ENCODE measurements around the gene COL27A1.
"Not testable (repeated sequence)": the region's sequence is repeated elsewhere in the genome, so short reads cannot be mapped to it uniquely, and the experiment has no call there.

The COL27A1 gene

GRCh38 chr9:114185570-114186490, 30.5 kb downstream of the COL27A1 start:
- no peak for DNase-seq

DNA sequence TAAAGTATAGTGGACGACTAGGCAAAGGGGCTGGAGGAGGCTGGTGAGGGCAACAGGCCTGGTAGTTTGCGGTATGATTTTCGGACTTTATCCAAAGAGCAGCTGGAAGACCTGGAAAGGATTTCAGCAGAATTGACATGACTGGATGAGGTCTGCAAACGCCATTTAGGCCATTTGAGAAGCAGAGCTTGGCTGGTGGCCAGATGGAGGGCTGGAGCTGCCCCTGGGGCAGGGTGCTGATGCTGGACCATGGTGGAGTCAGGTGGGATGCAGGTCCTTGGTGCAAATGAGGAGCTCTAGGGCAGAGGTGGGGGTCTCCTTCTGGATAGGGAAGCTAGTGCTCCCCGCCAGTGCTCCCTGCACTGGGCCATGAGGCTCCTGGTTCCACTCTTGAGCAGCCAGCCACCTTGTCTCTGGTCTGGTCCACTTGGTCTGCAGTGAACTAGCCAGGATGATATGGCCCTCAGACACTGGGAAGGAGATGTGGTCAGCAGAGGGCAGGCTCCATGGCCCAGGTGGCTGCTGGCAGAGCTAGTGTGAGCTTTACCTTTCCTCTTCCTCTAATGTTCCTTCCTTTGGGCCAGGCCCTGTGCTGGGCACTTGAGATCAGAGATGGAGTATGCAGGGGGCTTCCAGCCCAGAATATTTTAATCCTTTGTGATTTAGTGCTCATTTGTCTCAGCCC, 31.4 kb downstream of the COL27A1 start:
- DNase-seq = no peak

GRCh38 chr9:114187827-114188226, 32.5 kb downstream of the COL27A1 start:
- DNase-seq = no peak

- no peak for DNase-seq
These were observed 34.7 kb downstream of the COL27A1 start for GRCh38 chr9:114189823-114190562.

DNA sequence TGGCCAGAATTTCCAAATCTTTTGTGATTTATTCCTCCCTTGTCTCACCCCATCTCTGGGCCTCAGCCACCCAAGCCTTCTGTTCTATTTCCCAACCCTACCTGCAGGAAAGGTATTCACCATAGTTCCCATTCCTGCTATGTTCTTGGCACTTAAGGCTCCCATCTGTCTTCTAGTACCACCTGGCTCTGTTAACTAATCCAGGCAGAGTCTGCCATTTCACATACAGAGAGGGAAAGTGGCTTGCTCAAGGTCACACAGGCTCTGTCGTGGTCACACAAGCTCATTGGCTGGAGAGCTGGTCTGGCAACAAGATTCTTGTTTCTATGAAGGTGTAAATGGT, 35.2 kb downstream of the COL27A1 start:
- no peak for DNase-seq

DNA sequence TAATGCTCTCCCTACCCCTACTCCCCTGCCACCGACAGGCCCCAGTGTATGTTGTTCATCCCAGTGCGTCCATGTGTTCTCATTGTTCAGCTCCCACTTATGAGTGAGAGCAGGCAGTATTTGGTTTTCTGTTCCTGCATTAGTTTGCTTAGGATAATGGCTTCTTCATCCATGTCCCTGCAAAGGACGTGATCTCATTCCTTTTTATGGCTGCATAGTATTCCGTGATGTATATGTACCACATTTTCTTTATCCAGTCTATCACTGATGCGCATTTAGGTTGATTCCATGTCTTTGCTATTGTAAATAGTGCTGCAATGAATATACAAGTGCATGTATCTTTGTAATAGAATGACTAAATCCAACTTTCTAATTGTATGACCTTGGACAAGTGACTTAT, 36.1 kb downstream of the COL27A1 start:
- not testable (repeated sequence) for DNase-seq

GRCh38 chr9:114192539-114192938, 37.2 kb downstream of the COL27A1 start:
- no peak for DNase-seq

GRCh38 chr9:114193090-114193489, 37.8 kb downstream of the COL27A1 start:
- no peak for DNase-seq

DNA sequence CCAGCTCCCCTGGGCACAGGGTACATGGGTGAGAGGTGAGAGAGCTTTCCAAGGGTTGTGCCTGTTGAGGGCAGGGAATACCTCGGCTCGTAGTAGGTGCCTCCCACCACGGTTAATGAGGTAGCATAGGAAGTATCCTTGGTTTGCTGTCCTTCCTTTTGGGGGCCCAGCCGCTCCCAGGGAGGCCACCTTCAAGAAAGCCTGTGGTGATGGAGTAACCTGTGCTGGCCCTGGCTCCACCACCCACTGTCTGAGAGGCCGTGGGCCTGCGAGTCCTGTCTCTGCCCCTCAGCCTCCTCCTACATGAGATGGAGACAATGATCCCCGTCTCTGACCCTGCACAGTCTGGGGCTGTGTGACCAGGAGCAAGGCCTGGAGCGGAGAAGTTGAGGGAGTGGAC, 40.8 kb downstream of the COL27A1 start:
- DNase-seq = no peak

DNA sequence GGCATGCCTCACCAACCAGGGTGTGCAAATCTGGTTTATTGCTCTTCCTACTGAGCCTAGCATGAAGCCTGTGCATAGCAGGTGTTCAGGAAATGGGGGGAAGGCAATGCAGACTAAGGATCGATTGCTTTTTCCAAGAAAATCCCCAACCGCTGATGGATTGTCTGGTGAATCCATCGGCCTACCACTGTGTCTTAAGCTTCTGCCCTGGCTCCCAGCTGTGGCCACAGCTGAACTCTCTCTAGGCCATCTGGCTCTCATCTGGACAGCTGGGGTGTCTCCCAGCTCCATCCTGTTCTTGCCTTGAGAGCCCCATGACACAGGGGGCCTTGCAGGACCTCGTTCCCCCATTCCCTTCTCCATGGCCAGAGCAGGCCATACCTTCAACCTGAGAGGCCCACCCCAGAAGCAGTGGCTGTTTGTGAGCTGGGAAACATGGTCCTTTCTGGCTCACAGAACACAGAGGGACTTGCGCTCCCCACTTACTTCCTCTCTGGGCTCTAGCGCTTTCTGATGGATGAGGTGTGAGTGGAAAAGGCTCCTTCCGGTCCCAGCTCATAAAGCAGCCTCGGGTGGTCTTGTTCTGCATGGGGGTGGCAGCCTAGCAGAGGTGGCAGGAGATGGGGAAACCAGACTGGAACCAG, 41.8 kb downstream of the COL27A1 start:
- DNase-seq = no peak

GRCh38 chr9:114198249-114199040, 43.1 kb downstream of the COL27A1 start:
- no peak for DNase-seq

GRCh38 chr9:114200721-114201300, 45.5 kb downstream of the COL27A1 start:
- DNase-seq = no peak

GRCh38 chr9:114202396-114202795, 47.1 kb downstream of the COL27A1 start:
- DNase-seq = no peak

- DNase-seq = no peak
These were observed 47.5 kb downstream of the COL27A1 start for GRCh38 chr9:114202849-114203248.

GRCh38 chr9:114203410-114204140, 48.2 kb downstream of the COL27A1 start:
- DNase-seq = peak; percentile 4

GRCh38 chr9:114204265-114204664, 48.9 kb downstream of the COL27A1 start:
- DNase-seq = no peak

DNA sequence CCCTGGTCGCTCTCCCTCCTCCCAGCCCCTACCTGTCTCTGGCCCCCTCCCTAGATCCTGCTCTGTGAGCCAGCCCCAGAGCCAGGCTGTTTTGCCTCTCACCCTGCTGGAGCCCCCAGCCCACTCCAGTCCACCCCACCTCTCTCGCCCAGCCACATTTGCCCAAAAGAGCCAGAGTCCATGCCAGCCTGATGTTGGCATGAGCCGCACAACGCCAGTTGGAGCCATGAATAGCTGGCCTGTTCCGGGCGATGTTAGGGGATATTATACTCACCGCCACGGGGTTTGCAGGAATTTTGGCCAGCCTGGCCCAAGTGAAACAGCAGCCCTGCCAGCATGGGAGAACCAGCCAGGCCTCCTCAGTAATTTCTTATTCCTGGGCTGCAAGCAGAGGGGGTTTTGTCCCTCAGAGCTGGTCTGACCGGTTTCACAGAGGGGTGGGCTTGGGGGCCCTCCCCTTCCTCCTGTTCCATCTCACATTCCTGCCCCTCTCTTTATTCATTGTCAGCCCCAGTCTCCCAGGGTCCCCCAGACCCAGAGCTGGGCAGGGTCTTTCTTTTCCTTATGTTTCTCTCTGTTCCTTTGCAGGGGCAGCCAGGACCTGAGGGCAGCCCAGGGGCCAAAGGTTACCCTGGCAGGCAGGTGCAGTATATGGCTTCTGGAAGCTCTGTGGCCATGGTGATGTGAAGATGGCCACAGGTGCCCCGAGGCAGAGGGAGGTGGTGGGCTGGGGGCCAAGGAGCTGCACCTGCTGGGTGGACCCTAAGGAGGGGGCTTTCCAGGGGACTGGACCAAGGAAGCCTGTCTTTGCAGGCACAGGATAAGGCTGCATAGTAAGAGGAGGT, 50.1 kb downstream of the COL27A1 start:
- no peak for DNase-seq

GRCh38 chr9:114206221-114206789, 51.0 kb downstream of the COL27A1 start:
- no peak for DNase-seq

DNA sequence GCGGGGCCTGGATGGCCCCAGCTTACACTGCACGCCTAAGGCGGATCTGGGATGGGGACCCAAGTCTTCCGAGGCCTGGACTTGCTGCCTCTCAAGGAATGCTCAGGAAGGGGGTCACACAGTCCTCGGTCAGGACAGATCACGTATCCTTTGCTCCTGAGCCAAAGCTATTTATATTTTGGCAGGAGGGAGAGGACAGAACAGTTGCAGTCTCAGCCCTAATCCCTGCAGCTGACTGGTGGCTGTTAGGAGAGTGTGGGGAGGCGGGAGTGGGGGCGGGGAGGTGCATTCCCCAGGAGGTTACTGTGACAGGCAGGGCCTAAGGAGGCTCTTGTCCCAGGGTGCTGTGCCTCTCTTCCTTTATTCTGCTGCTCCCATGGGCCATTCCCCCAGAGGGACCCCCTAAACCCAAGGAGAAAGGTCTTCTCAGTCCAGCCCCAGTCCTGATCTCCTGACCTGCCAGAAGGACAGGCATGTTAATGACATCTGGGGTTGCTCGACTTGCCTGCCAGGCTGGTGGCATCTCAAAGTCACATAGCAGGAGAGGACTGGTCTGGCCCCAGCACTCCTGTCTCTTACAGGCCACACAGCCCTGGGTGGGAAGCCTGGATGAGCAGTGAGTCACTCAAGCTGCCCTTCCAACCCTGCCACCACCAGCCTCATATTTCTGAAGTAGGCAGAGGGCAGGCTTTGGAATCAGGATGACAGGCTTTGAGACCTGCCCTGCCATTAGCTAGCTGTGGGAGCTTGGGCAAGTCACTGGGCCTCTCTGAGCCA, 51.9 kb downstream of the COL27A1 start:
- DNase-seq = no peak
